HepG2 (cell line): ENCODE data around the gene HTRA3. TPM values are rescaled to one million over a fixed set of nuclear protein-coding genes. Genes with fewer than 3 reads are reported as not detected.

Source experiments
- ATAC-seq: fragments of 200-7000 bp; cut with Tn5 transposase; 3 replicates; pipeline ENCODE4 v1.9.1; 2020; ENCODE audit warnings: mild to moderate bottlenecking, moderate library complexity
- BruUV-seq: library from RNA; stranded (reverse); fragments of 400-500 nt; replicated peaks from 2 replicates; lab custom pipeline; 2021; lab: Mats Ljungman, UMichigan
- CTCF ChIA-PET: fragments of 300-600 bp; formaldehyde crosslinking; extraction: SDS; loops from one replicate; lab custom pipeline; 2021; ENCODE audit warnings: low total read pairs, inconsistent platforms, low intra/inter-chr PET ratio; lab: Yijun Ruan, JAX
- POLR2A ChIA-PET: fragments of 350-600 bp; sonication (Branson Sonifier 250); formaldehyde crosslinking; loops from one replicate; lab custom pipeline; 2020; ENCODE audit warnings: antibody characterized with exemption, inconsistent platforms; lab: Yijun Ruan, JAX
- DNase-seq: peaks from one replicate; pipeline ENCODE4 v3.0.0-alpha.2; 2015; ENCODE audit warnings: low spot score
- FAIRE-seq: peaks from 3 replicates; lab custom pipeline; 2011; peaks lifted over from hg19 to GRCh38; lab: Jason Lieb, UNC
- H2AFZ ChIP-seq: one replicate; pipeline ENCODE4 v1.6.1; 2011; ENCODE audit warnings: low read length, inconsistent platforms
- H3K27ac ChIP-seq: fragments of 300-600 bp; 3 replicates; pipeline ENCODE4 v1.8.0; 2011; ENCODE audit warnings: mixed run types, mild to moderate bottlenecking, mixed read lengths, low read length, inconsistent platforms; ENCODE audit not compliant: insufficient read depth; ENCODE audit errors: extremely low read length
- H3K27me3 ChIP-seq, 2 experiments: fragments of 200-600 bp in 1 of 2; 2 replicates in 1 of 2; 3 replicates in 1 of 2; pipeline versions ENCODE4 v1.6.0 to v1.8.0; 2011; ENCODE audit warnings: low read length in 2 of 2, mild to moderate bottlenecking in 2 of 2, moderate library complexity in 2 of 2, inconsistent platforms in 1 of 2; ENCODE audit not compliant: insufficient read depth in 2 of 2, control insufficient read depth in 1 of 2
- H3K36me3 ChIP-seq, 2 experiments: fragments of 200-600 bp in 1 of 2; replicated peaks in 1 of 2; 2 replicates in 1 of 2; 3 replicates in 1 of 2; pipeline versions ENCODE4 v1.5.1 to v1.8.0; 2011; ENCODE audit warnings: low read length in 2 of 2, inconsistent platforms in 1 of 2; ENCODE audit not compliant: insufficient read depth in 2 of 2, control insufficient read depth in 1 of 2
- H3K4me1 ChIP-seq: 2 replicates; pipeline ENCODE4 v1.5.1; 2012; ENCODE audit warnings: low read length, inconsistent platforms; ENCODE audit not compliant: insufficient read depth
- H3K4me2 ChIP-seq: 2 replicates; pipeline ENCODE4 v1.6.0; 2011; ENCODE audit warnings: low read depth, low read length, inconsistent platforms
- H3K4me3 ChIP-seq, 3 experiments: fragments of 200-600 bp in 1 of 3; sonication (generic), shearing (Covaris generic) in 1 of 3; replicated peaks in 1 of 3; 2 replicates each; pipeline ENCODE4 v1.5.1; 2011 to 2016; ENCODE audit warnings: low read length in 3 of 3, inconsistent platforms in 2 of 3, low read depth in 2 of 3, mild to moderate bottlenecking in 2 of 3, control low read depth in 1 of 3, mixed read lengths in 1 of 3; ENCODE audit not compliant: insufficient read depth in 1 of 3
- H3K79me2 ChIP-seq: one replicate; pipeline ENCODE4 v1.6.1; 2011; ENCODE audit warnings: low read length, inconsistent platforms; ENCODE audit not compliant: insufficient read depth
- H3K9ac ChIP-seq: 2 replicates; pipeline ENCODE4 v1.6.0; 2011; ENCODE audit warnings: mild to moderate bottlenecking, low read depth, low read length, inconsistent platforms; ENCODE audit not compliant: insufficient read depth
- H3K9me3 ChIP-seq: 2 replicates; pipeline ENCODE4 v1.5.1; 2012; ENCODE audit warnings: mild to moderate bottlenecking, low read length
- H4K20me1 ChIP-seq: 2 replicates; pipeline ENCODE4 v1.6.0; 2011; ENCODE audit warnings: inconsistent platforms, mild to moderate bottlenecking, low read length, moderate library complexity; ENCODE audit not compliant: insufficient read depth
- HNRNPK ChIP-seq: fragments of 200-400 bp; formaldehyde crosslinking; IDR thresholded peaks from 2 replicates; pipeline ENCODE4 v1.6.1; 2018; ENCODE audit warnings: low read length, low read depth, moderate library complexity, mild to moderate bottlenecking; ENCODE audit not compliant: poor library complexity, severe bottlenecking
- MIER2 ChIP-seq: IDR thresholded peaks from 2 replicates; pipeline ENCODE4 v1.6.1; 2016; ENCODE audit warnings: missing biosample characterization, missing genetic modification reagents
- POLR2A ChIP-seq, 2 experiments: IDR thresholded peaks; 2 replicates each; pipeline ENCODE4 v1.6.1; 2011; ENCODE audit warnings: low read depth in 2 of 2, low read length in 2 of 2, mild to moderate bottlenecking in 1 of 2, moderate library complexity in 1 of 2; ENCODE audit not compliant: insufficient read depth in 1 of 2
- STAT5B ChIP-seq: sonication (generic); formaldehyde crosslinking; IDR thresholded peaks from 2 replicates; pipeline ENCODE4 v1.4.0; 2020; ENCODE audit warnings: missing genetic modification reagents
- ZNF564 ChIP-seq: sonication (generic); formaldehyde crosslinking; IDR thresholded peaks from 2 replicates; pipeline ENCODE4 v1.8.1; 2023; ENCODE audit warnings: mild to moderate bottlenecking, missing genetic modification reagents
- ZNF777 ChIP-seq: sonication (generic); formaldehyde crosslinking; IDR thresholded peaks from 2 replicates; pipeline ENCODE4 v1.4.0; 2020; ENCODE audit warnings: missing genetic modification reagents
- WGBS: methylation state at CpG from one replicate; pipeline ENCODE4 v1.1.6; 2017; ENCODE audit warnings: low lambda C conversion rate; 5-methylcytosine and 5-hydroxymethylcytosine counted together
- in situ Hi-C: cut with HindIII; loops from 2 replicates; pipeline ENCODE4 v1.10.0; 2017; ENCODE audit warnings: low pct_unique_long_range_greater_than_20kb; ENCODE audit not compliant: extremely low pct_ligation_motif_present
- intact Hi-C: fragments of 100-400 bp; cut with micrococcal nuclease; formaldehyde crosslinking; loops from one replicate; pipeline ENCODE4 v1.10.0; 2022; ENCODE audit not compliant: unreplicated experiment
- polyA plus RNA-seq, 8 experiments: library from polyadenylated mRNA; depleted of rRNA in 3 of 8; stranded (reverse) in 7 of 8; unstranded in 1 of 8; fragments of >200 nt; fragmentation: Illumina TruSeq in 4 of 8; extraction: Trizol in 4 of 8; gene quantifications; 2 replicates each; pipeline versions ENCODE4 v1.2.1 to v1.2.3, GENCODE V29; 2011 to 2016; ENCODE audit warnings: low read depth in 4 of 8, missing spikeins in 1 of 8, mixed read lengths in 1 of 8; ENCODE audit not compliant: insufficient read depth in 1 of 8
- total RNA-seq, 5 experiments: library from RNA; depleted of rRNA; stranded (reverse); fragments of >200 nt; fragmentation: Illumina TruSeq; extraction: Trizol; gene quantifications; 2 replicates each; pipeline ENCODE4 v1.2.3, GENCODE V29; 2016; ENCODE audit warnings: low read depth in 1 of 5
- TF ChIP-seq, protein P1 (sequence below): sonication (generic); formaldehyde crosslinking; IDR thresholded peaks from 2 replicates; pipeline ENCODE4 v1.8.1; 2023; ENCODE audit warnings: missing genetic modification reagents, inconsistent platforms, borderline replicate concordance
- TF ChIP-seq, protein P2 (sequence below): sonication (generic); formaldehyde crosslinking; IDR thresholded peaks from 2 replicates; pipeline ENCODE4 v1.5.0; 2020; ENCODE audit warnings: missing genetic modification reagents
- TF ChIP-seq, protein P3 (sequence below): sonication (generic); formaldehyde crosslinking; IDR thresholded peaks from 2 replicates; pipeline ENCODE4 v1.5.1; 2020; ENCODE audit warnings: mild to moderate bottlenecking, missing genetic modification reagents, moderate library complexity
- TF ChIP-seq, protein P4 (sequence below): sonication (generic); formaldehyde crosslinking; IDR thresholded peaks from 2 replicates; pipeline ENCODE4 v1.4.0; 2020; ENCODE audit warnings: mild to moderate bottlenecking, missing genetic modification reagents, borderline replicate concordance
- TF ChIP-seq, protein P5 (sequence below): fragments of 450-650 bp; IDR thresholded peaks from 2 replicates; pipeline ENCODE4 v1.6.1; 2016

Gene HTRA3
- total and polyA plus RNA-seq, 2 of the 13 experiments (the other 11 are each of a cell fraction or from before 2014, with no cell fraction given) = 0.17 TPM; not detected in 1

DNA sequence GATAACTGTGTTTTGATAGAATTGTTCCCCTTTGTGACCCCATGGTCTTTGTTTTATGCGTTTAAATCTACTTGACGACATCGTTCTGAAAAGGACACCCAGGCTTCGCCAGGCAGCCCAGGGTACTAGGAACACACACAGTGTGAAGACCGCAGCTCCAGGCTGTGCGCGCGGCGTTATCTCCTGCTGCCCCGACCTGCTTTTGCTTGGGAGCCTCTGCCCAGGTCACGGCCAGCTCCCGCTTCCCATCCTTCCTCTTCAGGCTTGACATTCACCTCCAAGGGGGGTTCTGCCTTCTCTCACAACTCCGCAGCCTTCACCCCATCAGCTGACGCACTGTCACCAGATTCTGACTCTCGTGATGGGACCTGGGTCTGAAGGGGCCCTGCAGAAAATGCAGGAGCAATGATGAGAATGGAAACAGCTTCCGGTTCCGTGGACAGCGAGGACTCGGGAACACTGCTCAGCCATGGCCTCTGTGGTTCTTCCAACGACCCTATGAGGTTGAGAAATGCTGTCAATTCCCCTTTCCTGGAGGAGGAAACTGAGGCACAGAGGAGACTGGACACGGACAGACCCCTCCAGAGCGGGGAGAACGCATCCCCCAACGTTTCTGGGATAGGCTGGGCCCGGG lies 536 bp upstream of the HTRA3 start:
- in situ Hi-C loops (loop anchor here (5.0 kb wide), 1 partner anchor 133 kb away; no protein-coding TSS in a partner anchor), intact Hi-C loops (no loop called here)
- no peak for TF ChIP-seq HNRNPK
- TF ChIP-seq, protein P1, sequence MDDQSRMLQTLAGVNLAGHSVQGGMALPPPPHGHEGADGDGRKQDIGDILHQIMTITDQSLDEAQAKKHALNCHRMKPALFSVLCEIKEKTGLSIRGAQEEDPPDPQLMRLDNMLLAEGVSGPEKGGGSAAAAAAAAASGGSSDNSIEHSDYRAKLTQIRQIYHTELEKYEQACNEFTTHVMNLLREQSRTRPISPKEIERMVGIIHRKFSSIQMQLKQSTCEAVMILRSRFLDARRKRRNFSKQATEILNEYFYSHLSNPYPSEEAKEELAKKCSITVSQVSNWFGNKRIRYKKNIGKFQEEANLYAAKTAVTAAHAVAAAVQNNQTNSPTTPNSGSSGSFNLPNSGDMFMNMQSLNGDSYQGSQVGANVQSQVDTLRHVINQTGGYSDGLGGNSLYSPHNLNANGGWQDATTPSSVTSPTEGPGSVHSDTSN (CRISPR knock-in tag) = no peak
- TF ChIP-seq, protein P2, sequence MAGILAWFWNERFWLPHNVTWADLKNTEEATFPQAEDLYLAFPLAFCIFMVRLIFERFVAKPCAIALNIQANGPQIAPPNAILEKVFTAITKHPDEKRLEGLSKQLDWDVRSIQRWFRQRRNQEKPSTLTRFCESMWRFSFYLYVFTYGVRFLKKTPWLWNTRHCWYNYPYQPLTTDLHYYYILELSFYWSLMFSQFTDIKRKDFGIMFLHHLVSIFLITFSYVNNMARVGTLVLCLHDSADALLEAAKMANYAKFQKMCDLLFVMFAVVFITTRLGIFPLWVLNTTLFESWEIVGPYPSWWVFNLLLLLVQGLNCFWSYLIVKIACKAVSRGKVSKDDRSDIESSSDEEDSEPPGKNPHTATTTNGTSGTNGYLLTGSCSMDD (CRISPR knock-in tag) = no peak
- TF ChIP-seq ZNF777 = no peak
- TF ChIP-seq POLR2A (IDR thresholded peaks at IDR 0.05; ENCODE audit: insufficient read depth in 1 of 2, low read depth in 2 of 2, low read length in 2 of 2) = no peak
- no peak for TF ChIP-seq MIER2 (CRISPR knock-in tag)
- TF ChIP-seq, protein P3, sequence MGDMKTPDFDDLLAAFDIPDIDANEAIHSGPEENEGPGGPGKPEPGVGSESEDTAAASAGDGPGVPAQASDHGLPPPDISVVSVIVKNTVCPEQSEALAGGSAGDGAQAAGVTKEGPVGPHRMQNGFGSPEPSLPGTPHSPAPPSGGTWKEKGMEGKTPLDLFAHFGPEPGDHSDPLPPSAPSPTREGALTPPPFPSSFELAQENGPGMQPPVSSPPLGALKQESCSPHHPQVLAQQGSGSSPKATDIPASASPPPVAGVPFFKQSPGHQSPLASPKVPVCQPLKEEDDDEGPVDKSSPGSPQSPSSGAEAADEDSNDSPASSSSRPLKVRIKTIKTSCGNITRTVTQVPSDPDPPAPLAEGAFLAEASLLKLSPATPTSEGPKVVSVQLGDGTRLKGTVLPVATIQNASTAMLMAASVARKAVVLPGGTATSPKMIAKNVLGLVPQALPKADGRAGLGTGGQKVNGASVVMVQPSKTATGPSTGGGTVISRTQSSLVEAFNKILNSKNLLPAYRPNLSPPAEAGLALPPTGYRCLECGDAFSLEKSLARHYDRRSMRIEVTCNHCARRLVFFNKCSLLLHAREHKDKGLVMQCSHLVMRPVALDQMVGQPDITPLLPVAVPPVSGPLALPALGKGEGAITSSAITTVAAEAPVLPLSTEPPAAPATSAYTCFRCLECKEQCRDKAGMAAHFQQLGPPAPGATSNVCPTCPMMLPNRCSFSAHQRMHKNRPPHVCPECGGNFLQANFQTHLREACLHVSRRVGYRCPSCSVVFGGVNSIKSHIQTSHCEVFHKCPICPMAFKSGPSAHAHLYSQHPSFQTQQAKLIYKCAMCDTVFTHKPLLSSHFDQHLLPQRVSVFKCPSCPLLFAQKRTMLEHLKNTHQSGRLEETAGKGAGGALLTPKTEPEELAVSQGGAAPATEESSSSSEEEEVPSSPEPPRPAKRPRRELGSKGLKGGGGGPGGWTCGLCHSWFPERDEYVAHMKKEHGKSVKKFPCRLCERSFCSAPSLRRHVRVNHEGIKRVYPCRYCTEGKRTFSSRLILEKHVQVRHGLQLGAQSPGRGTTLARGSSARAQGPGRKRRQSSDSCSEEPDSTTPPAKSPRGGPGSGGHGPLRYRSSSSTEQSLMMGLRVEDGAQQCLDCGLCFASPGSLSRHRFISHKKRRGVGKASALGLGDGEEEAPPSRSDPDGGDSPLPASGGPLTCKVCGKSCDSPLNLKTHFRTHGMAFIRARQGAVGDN = no peak
- TF ChIP-seq ZNF564 (CRISPR knock-in tag) = no peak
- TF ChIP-seq STAT5B (CRISPR knock-in tag) = no peak
- TF ChIP-seq, protein P4, sequence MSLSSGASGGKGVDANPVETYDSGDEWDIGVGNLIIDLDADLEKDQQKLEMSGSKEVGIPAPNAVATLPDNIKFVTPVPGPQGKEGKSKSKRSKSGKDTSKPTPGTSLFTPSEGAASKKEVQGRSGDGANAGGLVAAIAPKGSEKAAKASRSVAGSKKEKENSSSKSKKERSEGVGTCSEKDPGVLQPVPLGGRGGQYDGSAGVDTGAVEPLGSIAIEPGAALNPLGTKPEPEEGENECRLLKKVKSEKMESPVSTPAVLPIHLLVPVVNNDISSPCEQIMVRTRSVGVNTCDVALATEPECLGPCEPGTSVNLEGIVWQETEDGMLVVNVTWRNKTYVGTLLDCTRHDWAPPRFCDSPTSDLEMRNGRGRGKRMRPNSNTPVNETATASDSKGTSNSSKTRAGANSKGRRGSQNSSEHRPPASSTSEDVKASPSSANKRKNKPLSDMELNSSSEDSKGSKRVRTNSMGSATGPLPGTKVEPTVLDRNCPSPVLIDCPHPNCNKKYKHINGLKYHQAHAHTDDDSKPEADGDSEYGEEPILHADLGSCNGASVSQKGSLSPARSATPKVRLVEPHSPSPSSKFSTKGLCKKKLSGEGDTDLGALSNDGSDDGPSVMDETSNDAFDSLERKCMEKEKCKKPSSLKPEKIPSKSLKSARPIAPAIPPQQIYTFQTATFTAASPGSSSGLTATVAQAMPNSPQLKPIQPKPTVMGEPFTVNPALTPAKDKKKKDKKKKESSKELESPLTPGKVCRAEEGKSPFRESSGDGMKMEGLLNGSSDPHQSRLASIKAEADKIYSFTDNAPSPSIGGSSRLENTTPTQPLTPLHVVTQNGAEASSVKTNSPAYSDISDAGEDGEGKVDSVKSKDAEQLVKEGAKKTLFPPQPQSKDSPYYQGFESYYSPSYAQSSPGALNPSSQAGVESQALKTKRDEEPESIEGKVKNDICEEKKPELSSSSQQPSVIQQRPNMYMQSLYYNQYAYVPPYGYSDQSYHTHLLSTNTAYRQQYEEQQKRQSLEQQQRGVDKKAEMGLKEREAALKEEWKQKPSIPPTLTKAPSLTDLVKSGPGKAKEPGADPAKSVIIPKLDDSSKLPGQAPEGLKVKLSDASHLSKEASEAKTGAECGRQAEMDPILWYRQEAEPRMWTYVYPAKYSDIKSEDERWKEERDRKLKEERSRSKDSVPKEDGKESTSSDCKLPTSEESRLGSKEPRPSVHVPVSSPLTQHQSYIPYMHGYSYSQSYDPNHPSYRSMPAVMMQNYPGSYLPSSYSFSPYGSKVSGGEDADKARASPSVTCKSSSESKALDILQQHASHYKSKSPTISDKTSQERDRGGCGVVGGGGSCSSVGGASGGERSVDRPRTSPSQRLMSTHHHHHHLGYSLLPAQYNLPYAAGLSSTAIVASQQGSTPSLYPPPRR (CRISPR knock-in tag) = no peak
- TF ChIP-seq, protein P5, sequence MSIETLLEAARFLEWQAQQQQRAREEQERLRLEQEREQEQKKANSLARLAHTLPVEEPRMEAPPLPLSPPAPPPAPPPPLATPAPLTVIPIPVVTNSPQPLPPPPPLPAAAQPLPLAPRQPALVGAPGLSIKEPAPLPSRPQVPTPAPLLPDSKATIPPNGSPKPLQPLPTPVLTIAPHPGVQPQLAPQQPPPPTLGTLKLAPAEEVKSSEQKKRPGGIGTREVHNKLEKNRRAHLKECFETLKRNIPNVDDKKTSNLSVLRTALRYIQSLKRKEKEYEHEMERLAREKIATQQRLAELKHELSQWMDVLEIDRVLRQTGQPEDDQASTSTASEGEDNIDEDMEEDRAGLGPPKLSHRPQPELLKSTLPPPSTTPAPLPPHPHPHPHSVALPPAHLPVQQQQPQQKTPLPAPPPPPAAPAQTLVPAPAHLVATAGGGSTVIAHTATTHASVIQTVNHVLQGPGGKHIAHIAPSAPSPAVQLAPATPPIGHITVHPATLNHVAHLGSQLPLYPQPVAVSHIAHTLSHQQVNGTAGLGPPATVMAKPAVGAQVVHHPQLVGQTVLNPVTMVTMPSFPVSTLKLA = no peak

More for the DNA sequence above, 536 bp upstream of the HTRA3 start:
- no peak overlapping the region; a peak in 2 of 6 replicates for H3K4me3 ChIP-seq
- DNase-seq (no peak), FAIRE-seq (no peak), ATAC-seq (no peak)
- ChIA-PET POLR2A (no interaction called here), CTCF (no interaction called here)
- H2AFZ ChIP-seq = no peak overlapping the region
- peak overlapping the region; percentile 63 for H3K4me2 ChIP-seq
- 60% methylated on average over 20 of the region's 25 CpGs for WGBS
- no peaks in the 10 kb centered on the region for H4K20me1 ChIP-seq
- BruUV-seq = no TSS peak
- H3K36me3 ChIP-seq = no peaks in the 10 kb centered on the region
- H3K27ac ChIP-seq = no peak overlapping the region
- peaks cover 12 to 53% of the 10 kb centered on the region in 2 experiments for H3K27me3 ChIP-seq
- H3K9ac ChIP-seq = no peak overlapping the region
- H3K4me1 ChIP-seq = peaks cover 14% of the 10 kb centered on the region
- no peaks in the 10 kb centered on the region for H3K79me2 ChIP-seq
- H3K9me3 ChIP-seq = no peaks in the 10 kb centered on the region
